ENCODE measurements around the gene SPTLC2.
"Not testable (repeated sequence)": the region's sequence is repeated elsewhere in the genome, so short reads cannot be mapped to it uniquely, and the experiment has no call there.

Gene SPTLC2

GRCh38 chr14:77529963-77530362 is 86.5 kb downstream of the SPTLC2 start:
- CTCF ChIA-PET, result interaction anchor here (0.8 to 1.4 kb wide), 4 partner anchors 13 to 22 kb away, joined by 3 to 5 read pairs (median 3); no protein-coding TSS in a partner anchor

GRCh38 chr14:77529213-77529612 is 87.2 kb downstream of the SPTLC2 start:
- CTCF ChIA-PET, result interaction anchor here (1.3 kb wide), 1 partner anchor 21 kb away, joined by 4 read pairs; no protein-coding TSS in a partner anchor
- no peak for DNase-seq (ENCODE audit: extremely low spot score)
- no peak for TF ChIP-seq CTCF (IDR thresholded peaks at IDR 0.05; ENCODE audit: control extremely low read depth, extremely low read depth, low read depth, missing control alignments)
- POLR2A ChIA-PET, result interaction anchor here (0.6 kb wide), 1 partner anchor 61 kb away, joined by 5 read pairs; no protein-coding TSS in a partner anchor

More at GRCh38 chr14:77529963-77530362, 86.5 kb downstream of the SPTLC2 start:
- DNase-seq (ENCODE audit: extremely low spot score), result no peak
- TF ChIP-seq CTCF (IDR thresholded peaks at IDR 0.05; ENCODE audit: control extremely low read depth, extremely low read depth, low read depth, missing control alignments), result no peak
- POLR2A ChIA-PET, result no interaction called here

- not testable (repeated sequence) for DNase-seq (ENCODE audit: extremely low spot score)
- CTCF ChIA-PET, result interaction anchor here (1.3 to 2.4 kb wide), 5 partner anchors 10 to 22 kb away, joined by 3 to 8 read pairs (median 3); no protein-coding TSS in a partner anchor
These were observed 87.7 kb downstream of the SPTLC2 start for GRCh38 chr14:77528701-77529100.

GRCh38 chr14:77526266-77526665 is 90.2 kb downstream of the SPTLC2 start:
- POLR2A ChIA-PET, result no interaction called here
- CTCF ChIA-PET, result interaction anchor here (1.2 kb wide), 1 partner anchor 13 kb away, joined by 3 read pairs; no protein-coding TSS in a partner anchor
- DNase-seq (ENCODE audit: extremely low spot score), result no peak
- TF ChIP-seq CTCF (IDR thresholded peaks at IDR 0.05; ENCODE audit: control extremely low read depth, extremely low read depth, low read depth, missing control alignments), result no peak

More at GRCh38 chr14:77528701-77529100, 87.7 kb downstream of the SPTLC2 start:
- POLR2A ChIA-PET, result interaction anchor here (0.6 kb wide), 1 partner anchor 60 kb away, joined by 5 read pairs; no protein-coding TSS in a partner anchor

GRCh38 chr14:77524536-77524935 is 91.9 kb downstream of the SPTLC2 start:
- ChIA-PET POLR2A (interaction anchor here (0.7 kb wide), 1 partner anchor 12 kb away, joined by 4 read pairs; no protein-coding TSS in a partner anchor), CTCF (interaction anchor here (1.1 to 1.2 kb wide), 2 partner anchors 20 to 27 kb away, joined by 4 read pairs; no protein-coding TSS in a partner anchor)
- no peak for DNase-seq (ENCODE audit: extremely low spot score)
- TF ChIP-seq CTCF (IDR thresholded peaks at IDR 0.05; ENCODE audit: control extremely low read depth, extremely low read depth, low read depth, missing control alignments), result no peak

- no peak for TF ChIP-seq CTCF (IDR thresholded peaks at IDR 0.05; ENCODE audit: control extremely low read depth, extremely low read depth, low read depth, missing control alignments)
- ChIA-PET POLR2A (no interaction called here), CTCF (interaction anchor here (0.9 to 1.6 kb wide), 3 partner anchors 8 to 19 kb away, joined by 3 to 5 read pairs (median 4); no protein-coding TSS in a partner anchor)
- DNase-seq (ENCODE audit: extremely low spot score), result no peak
These were observed 93.3 kb downstream of the SPTLC2 start for GRCh38 chr14:77523109-77523508.

GRCh38 chr14:77520555-77520954 is 95.9 kb downstream of the SPTLC2 start:
- TF ChIP-seq CTCF (IDR thresholded peaks at IDR 0.05; ENCODE audit: control extremely low read depth, extremely low read depth, low read depth, missing control alignments), result no peak
- ChIA-PET POLR2A (no interaction called here), CTCF (interaction anchor here (1.1 kb wide), 1 partner anchor 31 kb away, joined by 3 read pairs; no protein-coding TSS in a partner anchor)
- DNase-seq (ENCODE audit: extremely low spot score), result no peak
